Measurements from ENCODE around the gene SEC14L2.
"Not testable (repeated sequence)": the region's sequence is repeated elsewhere in the genome, so short reads cannot be mapped to it uniquely, and the experiment has no call there.

Gene SEC14L2

DNA sequence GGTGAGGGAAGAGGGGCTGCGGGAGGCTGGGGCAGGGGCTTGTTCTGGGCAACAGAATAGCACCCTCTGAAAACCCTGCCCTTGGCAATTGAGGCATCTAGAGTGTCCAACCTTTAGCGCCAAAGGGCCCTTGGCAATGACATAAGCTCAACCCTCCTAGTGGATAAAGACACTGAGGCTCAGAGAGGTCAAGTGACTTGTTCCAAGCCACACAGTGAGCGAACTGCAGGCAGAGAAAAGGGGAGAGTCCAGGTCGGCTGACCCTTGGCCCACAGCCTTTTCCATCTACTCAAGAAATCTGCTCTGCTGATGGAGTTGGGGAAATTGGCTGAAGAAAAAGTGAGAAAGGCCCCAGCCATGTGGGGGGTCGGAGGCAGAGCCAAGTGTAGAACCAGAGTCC, 2.9 kb downstream of the SEC14L2 start:
- FAIRE-seq (no peak), DNase-seq (ENCODE audit: insufficient read length, low spot score) (no peak)
- TF ChIP-seq TAF1 (IDR thresholded peaks at IDR 0.05; ENCODE audit: low read depth, low read length) (no peak), SPI1 (IDR thresholded peaks at IDR 0.05; ENCODE audit: low read depth, low read length) (no peak), PAX5 (IDR thresholded peaks at IDR 0.05; ENCODE audit: insufficient read depth, low read length, severe bottlenecking) (no peak)

DNA sequence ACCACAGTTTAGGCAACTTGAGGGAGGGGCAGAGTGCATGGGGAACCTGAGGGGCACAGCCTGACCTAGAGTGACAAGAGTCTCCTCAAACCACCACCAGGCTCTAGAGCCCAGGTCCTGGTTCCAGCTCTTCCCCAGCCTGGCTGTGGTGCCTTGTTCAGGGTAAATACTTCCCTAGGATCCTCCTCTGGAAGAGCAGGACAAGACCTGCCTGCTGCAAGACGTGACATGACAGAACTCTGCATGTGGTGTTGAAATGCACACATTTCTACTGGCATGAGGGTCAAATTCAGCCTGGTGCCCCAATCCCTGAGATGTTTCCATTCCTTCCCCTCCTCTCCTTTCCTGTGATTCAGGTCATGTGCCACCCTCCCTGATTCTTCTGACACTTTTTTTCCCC, 3.3 kb downstream of the SEC14L2 start:
- FAIRE-seq, result no peak
- DNase-seq (ENCODE audit: insufficient read length, low spot score), result no peak
- no peak for TF ChIP-seq TAF1 (IDR thresholded peaks at IDR 0.05; ENCODE audit: low read depth, low read length)
- TF ChIP-seq PAX5 (IDR thresholded peaks at IDR 0.05; ENCODE audit: insufficient read depth, low read length, severe bottlenecking), result no peak
- no peak for TF ChIP-seq SPI1 (IDR thresholded peaks at IDR 0.05; ENCODE audit: low read depth, low read length)
- no peak for TF ChIP-seq POLR2AphosphoS5 (IDR thresholded peaks at IDR 0.05; ENCODE audit: low read depth, low read length)
- no peak for TF ChIP-seq POLR2A (IDR thresholded peaks at IDR 0.05; ENCODE audit: low read depth, low read length)
- TF ChIP-seq POU2F2 (IDR thresholded peaks at IDR 0.05; ENCODE audit: low read depth, low read length), result no peak

DNA sequence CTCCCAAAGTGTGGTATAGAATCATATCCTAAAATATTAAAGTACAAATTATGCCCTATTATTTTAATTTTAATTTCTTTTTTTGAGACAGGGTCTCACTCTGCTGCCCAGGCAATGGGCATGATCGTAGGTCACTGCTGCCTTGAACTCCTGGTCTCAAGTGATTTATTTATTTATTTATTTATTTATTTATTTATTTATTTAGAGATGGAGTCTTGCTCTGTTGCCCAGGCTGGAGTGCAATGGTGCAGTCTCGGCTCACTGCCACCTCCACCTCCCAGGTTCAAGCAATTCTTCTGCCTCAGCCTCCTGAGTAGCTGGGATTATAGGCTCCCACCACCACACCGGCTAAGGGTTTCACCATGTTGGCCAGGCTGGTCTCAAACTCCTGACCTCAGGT, 4.2 kb downstream of the SEC14L2 start:
- not testable (repeated sequence) for DNase-seq (ENCODE audit: insufficient read length, low spot score); FAIRE-seq

DNA sequence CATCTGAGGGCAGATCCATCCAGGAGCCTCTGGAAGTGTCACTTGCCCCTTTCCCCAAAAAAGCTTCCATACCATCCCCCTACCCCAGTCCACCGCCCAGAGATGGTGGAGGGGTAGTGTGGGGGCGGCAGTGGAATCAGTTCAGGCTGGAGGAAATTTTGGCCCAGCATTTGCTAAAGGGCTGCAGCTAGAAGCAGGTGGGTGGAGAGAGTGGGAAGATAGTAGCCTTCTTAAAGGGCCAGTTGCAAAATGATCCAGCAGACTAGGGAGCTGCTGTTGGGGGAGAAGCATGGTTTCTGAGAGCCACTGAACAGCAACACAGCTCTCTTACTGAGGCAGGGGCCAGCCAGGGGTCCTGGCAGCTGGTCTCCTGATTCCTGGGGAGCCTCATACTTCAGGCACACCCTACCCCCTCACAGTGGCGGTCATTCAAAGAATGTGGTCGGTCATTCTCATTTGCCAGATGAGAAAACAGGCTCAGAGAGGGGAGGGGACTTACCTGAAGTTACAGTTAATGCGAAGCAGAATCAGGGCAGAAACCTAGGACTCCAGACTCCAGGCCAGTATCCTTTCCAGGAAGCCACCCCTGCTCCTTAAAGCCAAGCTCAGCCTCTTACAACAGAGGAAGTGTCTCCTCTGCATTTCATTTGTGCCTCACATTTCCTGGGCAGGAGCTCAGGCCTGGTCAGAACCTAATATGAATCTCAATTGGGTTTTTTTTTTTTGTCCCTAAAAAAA, 5.4 kb downstream of the SEC14L2 start:
- FAIRE-seq, result no peak
- no peak for DNase-seq (ENCODE audit: insufficient read length, low spot score)
- TF ChIP-seq POLR2A (IDR thresholded peaks at IDR 0.05; ENCODE audit: low read depth, low read length) (no peak), TAF1 (IDR thresholded peaks at IDR 0.05; ENCODE audit: low read depth, low read length) (no peak), PAX5 (IDR thresholded peaks at IDR 0.05; ENCODE audit: insufficient read depth, low read length, severe bottlenecking) (no peak), POU2F2 (IDR thresholded peaks at IDR 0.05; ENCODE audit: low read depth, low read length) (no peak), POLR2AphosphoS5 (IDR thresholded peaks at IDR 0.05; ENCODE audit: low read depth, low read length) (no peak), SPI1 (IDR thresholded peaks at IDR 0.05; ENCODE audit: low read depth, low read length) (no peak)

DNA sequence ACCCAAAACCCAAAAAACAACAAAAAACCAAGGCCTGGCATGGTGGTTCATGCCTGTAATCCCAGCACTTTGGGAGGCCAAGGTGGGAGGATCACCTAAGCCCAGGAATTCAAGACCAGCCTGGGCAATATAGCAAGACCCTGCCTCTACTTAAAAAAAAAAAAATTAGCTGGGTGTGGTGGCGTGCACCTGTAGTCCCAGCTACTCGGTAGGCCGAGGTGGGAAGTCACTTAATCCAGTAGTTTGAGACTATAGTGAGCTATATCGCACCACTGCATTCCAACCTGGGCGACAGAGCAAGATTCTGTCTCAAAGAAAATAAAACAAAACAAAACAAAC, 5.9 kb downstream of the SEC14L2 start:
- not testable (repeated sequence) for DNase-seq (ENCODE audit: insufficient read length, low spot score); FAIRE-seq

DNA sequence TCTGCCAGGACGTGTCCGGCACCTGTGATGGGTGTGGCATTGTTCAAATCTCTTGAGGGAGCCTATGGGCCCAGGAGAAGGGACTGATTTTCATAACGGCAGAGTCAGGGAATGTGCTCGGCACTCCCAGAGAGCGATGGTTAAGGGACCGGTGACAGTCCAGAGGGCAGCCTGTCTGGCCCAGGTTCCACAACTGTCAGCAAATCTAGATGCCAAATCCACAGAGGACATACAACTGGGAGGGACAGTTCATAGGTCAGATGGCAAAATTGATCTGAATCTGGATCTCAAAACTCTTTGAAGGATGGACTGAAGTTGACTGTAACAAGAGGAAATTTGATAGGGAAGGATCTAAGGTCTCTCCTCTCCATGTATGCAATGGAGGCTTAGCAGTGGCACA, 7.5 kb downstream of the SEC14L2 start:
- TF ChIP-seq PAX5 (IDR thresholded peaks at IDR 0.05; ENCODE audit: insufficient read depth, low read length, severe bottlenecking), result no peak
- TF ChIP-seq POLR2AphosphoS5 (IDR thresholded peaks at IDR 0.05; ENCODE audit: low read depth, low read length), result no peak
- no peak for TF ChIP-seq POU2F2 (IDR thresholded peaks at IDR 0.05; ENCODE audit: low read depth, low read length)
- TF ChIP-seq POLR2A (IDR thresholded peaks at IDR 0.05; ENCODE audit: low read depth, low read length), result no peak
- no peak for TF ChIP-seq SPI1 (IDR thresholded peaks at IDR 0.05; ENCODE audit: low read depth, low read length)
- no peak for TF ChIP-seq TAF1 (IDR thresholded peaks at IDR 0.05; ENCODE audit: low read depth, low read length)
- DNase-seq (ENCODE audit: insufficient read length, low spot score), result no peak
- FAIRE-seq, result no peak

DNA sequence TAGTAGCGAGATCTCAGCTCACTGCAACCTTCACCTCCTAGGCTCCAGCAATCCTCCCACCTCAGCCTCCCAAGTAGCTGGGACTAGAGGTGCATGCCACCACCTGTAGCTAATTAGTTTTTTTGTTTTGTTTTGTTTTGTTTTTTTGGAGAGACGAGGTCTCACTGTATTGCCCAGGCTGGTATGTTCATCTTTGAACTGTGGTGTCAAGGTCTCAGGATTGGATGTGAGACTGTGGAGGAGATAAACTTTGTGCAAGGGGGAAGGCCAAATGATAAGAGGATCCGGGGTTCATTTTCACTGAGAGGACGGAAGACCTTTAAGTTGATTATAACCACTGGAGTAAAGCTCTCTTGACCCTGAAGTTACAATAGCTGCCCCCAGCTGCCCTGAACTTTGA, 8.9 kb downstream of the SEC14L2 start:
- no peak for FAIRE-seq
- TF ChIP-seq POLR2AphosphoS5 (IDR thresholded peaks at IDR 0.05; ENCODE audit: low read depth, low read length) (no peak), SPI1 (IDR thresholded peaks at IDR 0.05; ENCODE audit: low read depth, low read length) (no peak), PAX5 (IDR thresholded peaks at IDR 0.05; ENCODE audit: insufficient read depth, low read length, severe bottlenecking) (no peak)

DNA sequence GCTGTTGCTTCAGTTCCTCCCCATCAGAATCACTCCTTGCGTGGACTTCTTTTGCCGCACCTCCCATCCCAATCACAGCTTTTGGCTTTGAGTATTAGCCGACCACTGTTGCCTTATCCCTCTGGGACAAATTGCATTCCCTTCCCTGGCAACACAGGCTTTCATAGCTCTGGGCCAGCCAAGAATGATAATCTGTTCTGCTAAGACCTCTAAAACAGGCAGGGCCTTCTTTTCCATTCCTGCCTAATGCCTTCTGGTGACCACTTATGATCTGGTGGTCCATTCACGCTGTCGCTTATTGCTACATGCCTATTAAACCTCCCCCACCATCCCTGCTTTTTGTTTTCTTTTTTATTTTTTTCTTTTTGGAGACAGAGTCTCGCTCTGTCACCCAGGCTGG, 9.6 kb downstream of the SEC14L2 start:
- no peak for DNase-seq (ENCODE audit: insufficient read length, low spot score)
- TF ChIP-seq TAF1 (IDR thresholded peaks at IDR 0.05; ENCODE audit: low read depth, low read length), result no peak
- no peak for TF ChIP-seq POLR2A (IDR thresholded peaks at IDR 0.05; ENCODE audit: low read depth, low read length)
- no peak for TF ChIP-seq PAX5 (IDR thresholded peaks at IDR 0.05; ENCODE audit: insufficient read depth, low read length, severe bottlenecking)
- TF ChIP-seq SPI1 (IDR thresholded peaks at IDR 0.05; ENCODE audit: low read depth, low read length), result no peak
- TF ChIP-seq POLR2AphosphoS5 (IDR thresholded peaks at IDR 0.05; ENCODE audit: low read depth, low read length), result no peak
- TF ChIP-seq POU2F2 (IDR thresholded peaks at IDR 0.05; ENCODE audit: low read depth, low read length), result no peak
- no peak for FAIRE-seq

More for the DNA sequence above, 8.9 kb downstream of the SEC14L2 start:
- DNase-seq (ENCODE audit: insufficient read length, low spot score), result no peak

DNA sequence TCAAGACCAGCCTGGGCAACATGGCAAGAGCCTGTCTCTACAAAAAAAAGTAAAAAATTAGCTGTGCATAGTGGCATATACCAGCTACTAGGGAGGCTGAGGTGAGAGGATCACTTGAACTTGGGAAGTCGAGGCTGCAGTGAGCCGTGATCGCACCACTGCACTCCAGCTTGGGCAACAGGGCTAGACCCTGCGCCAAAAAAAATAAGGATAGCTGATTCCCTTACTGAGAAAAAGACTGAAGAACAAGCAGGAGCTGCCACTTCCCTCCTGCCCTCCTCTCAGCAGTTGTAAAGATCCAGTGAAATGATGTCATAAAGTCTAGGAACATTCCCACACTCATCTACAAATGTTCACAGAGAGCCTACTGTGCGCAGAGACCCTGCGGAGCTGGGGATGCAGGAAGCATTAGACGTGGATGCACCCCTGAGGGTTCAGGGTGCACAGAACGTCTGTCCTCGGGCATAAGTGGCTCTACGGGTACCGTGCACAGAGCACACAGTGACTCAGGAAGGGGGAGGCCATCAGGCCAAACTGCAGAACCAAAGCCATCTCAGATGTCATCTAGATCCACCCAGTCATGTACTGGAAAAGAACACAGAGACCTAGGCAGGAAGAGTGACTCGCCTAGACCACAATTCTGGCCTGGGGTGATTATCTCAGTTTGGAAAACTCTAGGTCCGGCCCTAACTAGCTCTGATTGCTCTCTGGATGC, 11.7 kb downstream of the SEC14L2 start:
- DNase-seq (ENCODE audit: insufficient read length, low spot score) (no peak), FAIRE-seq (no peak)
- TF ChIP-seq SPI1 (IDR thresholded peaks at IDR 0.05; ENCODE audit: low read depth, low read length), result no peak
- no peak for TF ChIP-seq POU2F2 (IDR thresholded peaks at IDR 0.05; ENCODE audit: low read depth, low read length)
- no peak for TF ChIP-seq TAF1 (IDR thresholded peaks at IDR 0.05; ENCODE audit: low read depth, low read length)
- TF ChIP-seq POLR2A (IDR thresholded peaks at IDR 0.05; ENCODE audit: low read depth, low read length), result no peak
- no peak for TF ChIP-seq POLR2AphosphoS5 (IDR thresholded peaks at IDR 0.05; ENCODE audit: low read depth, low read length)
- no peak for TF ChIP-seq PAX5 (IDR thresholded peaks at IDR 0.05; ENCODE audit: insufficient read depth, low read length, severe bottlenecking)

DNA sequence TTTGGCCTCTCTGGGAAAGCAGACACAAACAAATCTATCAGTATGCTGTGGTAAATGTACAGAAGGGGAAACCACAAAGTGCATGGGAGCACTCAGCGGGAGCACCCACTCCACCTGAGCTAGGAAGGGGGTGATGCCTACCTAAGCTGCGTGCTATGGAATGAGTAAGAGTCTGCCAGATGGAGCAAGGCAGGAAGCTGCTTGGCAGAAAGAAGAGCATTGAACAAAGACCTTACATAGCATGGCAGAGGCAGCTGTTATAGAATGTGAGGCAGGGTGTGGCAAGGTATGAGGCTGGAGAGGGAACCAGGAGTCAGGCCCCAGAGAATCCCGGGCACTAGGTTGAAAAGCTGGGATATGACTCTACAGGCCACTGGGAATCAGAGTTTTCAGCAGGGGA, 15.0 kb downstream of the SEC14L2 start:
- TF ChIP-seq POU2F2 (IDR thresholded peaks at IDR 0.05; ENCODE audit: low read depth, low read length), result no peak
- TF ChIP-seq PAX5 (IDR thresholded peaks at IDR 0.05; ENCODE audit: insufficient read depth, low read length, severe bottlenecking), result no peak
- TF ChIP-seq SPI1 (IDR thresholded peaks at IDR 0.05; ENCODE audit: low read depth, low read length), result no peak
- no peak for TF ChIP-seq POLR2A (IDR thresholded peaks at IDR 0.05; ENCODE audit: low read depth, low read length)
- no peak for TF ChIP-seq POLR2AphosphoS5 (IDR thresholded peaks at IDR 0.05; ENCODE audit: low read depth, low read length)
- TF ChIP-seq TAF1 (IDR thresholded peaks at IDR 0.05; ENCODE audit: low read depth, low read length), result no peak
- DNase-seq (ENCODE audit: insufficient read length, low spot score) (no peak), FAIRE-seq (no peak)

Measured in GM12891 (cell line).